GM12878 (cell line): ENCODE results near the gene SPARC. TPM values are rescaled to one million over a fixed set of nuclear protein-coding genes. Genes with fewer than 3 reads are reported as not detected.

ENCODE experiments used
- EGR1 ChIP-seq, 2 experiments: IDR thresholded peaks; 1 replicate in 1 of 2; 2 replicates in 1 of 2; pipeline ENCODE4 v1.6.1; 2011 to 2012; ENCODE audit warnings: low read depth in 2 of 2, low read length in 2 of 2, borderline replicate concordance in 1 of 2, mild to moderate bottlenecking in 1 of 2, moderate library complexity in 1 of 2
- FOS ChIP-seq: IDR thresholded peaks from 3 replicates; pipeline ENCODE4 v1.6.1; 2011; ENCODE audit warnings: borderline replicate concordance; ENCODE audit not compliant: insufficient read length; ENCODE audit errors: extremely low read depth
- HDGF ChIP-seq: fragments of 450-650 bp; IDR thresholded peaks from 2 replicates; pipeline ENCODE4 v1.6.1; 2016; ENCODE audit warnings: antibody characterized with exemption
- JUND ChIP-seq: IDR thresholded peaks from 2 replicates; pipeline ENCODE4 v1.6.1; 2012; ENCODE audit warnings: low read depth, mild to moderate bottlenecking, low read length, improper control_type of control experiment, moderate library complexity
- KAT2A ChIP-seq: conservative IDR thresholded peaks from 2 replicates; pipeline ENCODE4 v1.6.1; 2011; ENCODE audit warnings: low read depth, low read length; ENCODE audit not compliant: control insufficient read depth
- MAX ChIP-seq: IDR thresholded peaks from 2 replicates; pipeline ENCODE4 v1.6.1; 2012; ENCODE audit warnings: low read depth, low read length, improper control_type of control experiment
- NFXL1 ChIP-seq: fragments of 450-650 bp; IDR thresholded peaks from 2 replicates; pipeline ENCODE4 v1.6.1; 2017; ENCODE audit warnings: antibody characterized with exemption, mild to moderate bottlenecking, borderline replicate concordance
- POU2F2 ChIP-seq: IDR thresholded peaks from 3 replicates; pipeline ENCODE4 v1.6.1; 2011; ENCODE audit warnings: low read depth, mild to moderate bottlenecking, low read length, borderline replicate concordance
- RBBP5 ChIP-seq: fragments of 200-600 bp; sonication (generic); conservative IDR thresholded peaks from 2 replicates; pipeline ENCODE4 v1.6.1; 2016
- REST ChIP-seq: IDR thresholded peaks from 2 replicates; pipeline ENCODE4 v1.6.1; 2012; ENCODE audit warnings: mild to moderate bottlenecking, low read depth, low read length
- TAF1 ChIP-seq: IDR thresholded peaks from 2 replicates; pipeline ENCODE4 v1.6.1; 2011; ENCODE audit warnings: mild to moderate bottlenecking, low read depth, low read length, borderline replicate concordance
- WRNIP1 ChIP-seq: IDR thresholded peaks from 2 replicates; pipeline ENCODE4 v1.6.1; 2011; ENCODE audit warnings: low read depth, low read length, improper control_type of control experiment, borderline replicate concordance
- ZBED1 ChIP-seq: IDR thresholded peaks from 2 replicates; pipeline ENCODE4 v1.6.1; 2016; ENCODE audit warnings: borderline replicate concordance
- ZBTB33 ChIP-seq: fragments of 450-650 bp; IDR thresholded peaks from 2 replicates; pipeline ENCODE4 v1.6.1; 2017; ENCODE audit warnings: mild to moderate bottlenecking
- polyA plus RNA-seq, 11 experiments: library from polyadenylated mRNA; depleted of rRNA in 4 of 11; unstranded in 6 of 11; stranded (reverse) in 5 of 11; fragments of >200 nt; fragmentation: Nextera tagmentation in 4 of 11; fragmentation: Illumina TruSeq in 1 of 11; extraction: Ambion mirVana in 4 of 11; extraction: Trizol in 1 of 11; gene quantifications; 1 replicate in 1 of 11; 2 replicates in 10 of 11; pipeline versions ENCODE4 v1.2.1 to v1.2.3, GENCODE V29; 2011 to 2016; ENCODE audit warnings: inconsistent platforms in 2 of 11, missing spikeins in 2 of 11, low read depth in 1 of 11
- total RNA-seq, 4 experiments: library from RNA; depleted of rRNA in 3 of 4; stranded (reverse); fragments of >200 nt in 3 of 4; fragmentation: Illumina TruSeq in 1 of 4; extraction: Trizol in 1 of 4; gene quantifications; 2 replicates each; pipeline versions ENCODE4 v1.2.1 to v1.2.3, GENCODE V29; 2013 to 2021
- TF ChIP-seq, protein P1 (sequence below): fragments of 450-650 bp; formaldehyde crosslinking; IDR thresholded peaks from 2 replicates; pipeline ENCODE4 v1.4.0; 2020; ENCODE audit warnings: mild to moderate bottlenecking, moderate library complexity
- TF ChIP-seq, protein P2 (sequence below): fragments of 150-350 bp; IDR thresholded peaks from 2 replicates; pipeline ENCODE4 v1.6.1; 2016; ENCODE audit warnings: low read depth, low read length

The SPARC gene
- total and polyA plus RNA-seq, 10 of the 15 experiments (the other 5 are each of a cell fraction or from before 2014, with no cell fraction given): 29.6 to 154 (median 57.0) TPM

DNA sequence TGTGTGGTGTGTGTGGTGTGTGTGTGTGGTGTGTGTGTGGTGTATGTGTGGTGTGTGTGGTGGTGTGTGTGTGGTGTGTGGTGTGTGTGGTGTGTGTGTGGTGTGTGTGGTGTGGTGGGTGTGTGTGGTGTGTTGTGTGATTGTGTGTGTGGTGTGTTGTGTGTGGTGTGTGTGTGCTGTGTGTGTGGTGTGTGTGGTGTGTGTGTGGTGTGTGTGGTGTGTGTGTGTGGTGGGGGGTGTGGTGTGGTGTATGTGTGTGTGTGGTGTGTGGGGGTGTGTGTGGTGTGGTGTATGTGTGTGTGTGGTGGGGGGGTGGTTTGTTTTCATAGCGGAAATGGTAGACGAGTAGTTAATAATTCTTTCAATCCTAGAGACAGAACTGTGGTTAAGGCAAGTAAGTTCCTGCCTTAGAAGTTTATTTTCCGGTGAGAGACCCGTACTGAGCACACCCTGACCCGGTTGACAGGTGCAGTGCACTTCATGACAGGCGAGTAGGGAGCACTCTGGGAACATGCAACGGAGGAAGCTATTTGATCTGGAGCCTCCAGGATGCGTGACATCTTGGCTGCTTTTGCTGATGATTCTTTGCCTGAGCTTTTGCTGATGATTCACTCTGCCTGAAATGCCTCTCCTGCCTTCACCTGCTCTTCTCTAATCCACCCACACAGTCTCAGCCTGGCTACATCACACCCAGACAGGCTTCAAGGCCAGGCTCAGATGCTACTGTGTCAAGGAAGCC, 73.9 kb downstream of the SPARC start (continued):
- TF ChIP-seq, protein P1, sequence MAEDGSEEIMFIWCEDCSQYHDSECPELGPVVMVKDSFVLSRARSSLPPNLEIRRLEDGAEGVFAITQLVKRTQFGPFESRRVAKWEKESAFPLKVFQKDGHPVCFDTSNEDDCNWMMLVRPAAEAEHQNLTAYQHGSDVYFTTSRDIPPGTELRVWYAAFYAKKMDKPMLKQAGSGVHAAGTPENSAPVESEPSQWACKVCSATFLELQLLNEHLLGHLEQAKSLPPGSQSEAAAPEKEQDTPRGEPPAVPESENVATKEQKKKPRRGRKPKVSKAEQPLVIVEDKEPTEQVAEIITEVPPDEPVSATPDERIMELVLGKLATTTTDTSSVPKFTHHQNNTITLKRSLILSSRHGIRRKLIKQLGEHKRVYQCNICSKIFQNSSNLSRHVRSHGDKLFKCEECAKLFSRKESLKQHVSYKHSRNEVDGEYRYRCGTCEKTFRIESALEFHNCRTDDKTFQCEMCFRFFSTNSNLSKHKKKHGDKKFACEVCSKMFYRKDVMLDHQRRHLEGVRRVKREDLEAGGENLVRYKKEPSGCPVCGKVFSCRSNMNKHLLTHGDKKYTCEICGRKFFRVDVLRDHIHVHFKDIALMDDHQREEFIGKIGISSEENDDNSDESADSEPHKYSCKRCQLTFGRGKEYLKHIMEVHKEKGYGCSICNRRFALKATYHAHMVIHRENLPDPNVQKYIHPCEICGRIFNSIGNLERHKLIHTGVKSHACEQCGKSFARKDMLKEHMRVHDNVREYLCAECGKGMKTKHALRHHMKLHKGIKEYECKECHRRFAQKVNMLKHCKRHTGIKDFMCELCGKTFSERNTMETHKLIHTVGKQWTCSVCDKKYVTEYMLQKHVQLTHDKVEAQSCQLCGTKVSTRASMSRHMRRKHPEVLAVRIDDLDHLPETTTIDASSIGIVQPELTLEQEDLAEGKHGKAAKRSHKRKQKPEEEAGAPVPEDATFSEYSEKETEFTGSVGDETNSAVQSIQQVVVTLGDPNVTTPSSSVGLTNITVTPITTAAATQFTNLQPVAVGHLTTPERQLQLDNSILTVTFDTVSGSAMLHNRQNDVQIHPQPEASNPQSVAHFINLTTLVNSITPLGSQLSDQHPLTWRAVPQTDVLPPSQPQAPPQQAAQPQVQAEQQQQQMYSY (CRISPR knock-in tag): no peak
- no peak for TF ChIP-seq REST
- no peak for TF ChIP-seq WRNIP1
- TF ChIP-seq EGR1 (IDR thresholded peaks at IDR 0.05; ENCODE audit: borderline replicate concordance in 1 of 2, low read depth in 2 of 2, low read length in 2 of 2): peak in 1 of 2 experiments; percentile 78; a peak in 2 of 3 replicates
- TF ChIP-seq, protein P2, sequence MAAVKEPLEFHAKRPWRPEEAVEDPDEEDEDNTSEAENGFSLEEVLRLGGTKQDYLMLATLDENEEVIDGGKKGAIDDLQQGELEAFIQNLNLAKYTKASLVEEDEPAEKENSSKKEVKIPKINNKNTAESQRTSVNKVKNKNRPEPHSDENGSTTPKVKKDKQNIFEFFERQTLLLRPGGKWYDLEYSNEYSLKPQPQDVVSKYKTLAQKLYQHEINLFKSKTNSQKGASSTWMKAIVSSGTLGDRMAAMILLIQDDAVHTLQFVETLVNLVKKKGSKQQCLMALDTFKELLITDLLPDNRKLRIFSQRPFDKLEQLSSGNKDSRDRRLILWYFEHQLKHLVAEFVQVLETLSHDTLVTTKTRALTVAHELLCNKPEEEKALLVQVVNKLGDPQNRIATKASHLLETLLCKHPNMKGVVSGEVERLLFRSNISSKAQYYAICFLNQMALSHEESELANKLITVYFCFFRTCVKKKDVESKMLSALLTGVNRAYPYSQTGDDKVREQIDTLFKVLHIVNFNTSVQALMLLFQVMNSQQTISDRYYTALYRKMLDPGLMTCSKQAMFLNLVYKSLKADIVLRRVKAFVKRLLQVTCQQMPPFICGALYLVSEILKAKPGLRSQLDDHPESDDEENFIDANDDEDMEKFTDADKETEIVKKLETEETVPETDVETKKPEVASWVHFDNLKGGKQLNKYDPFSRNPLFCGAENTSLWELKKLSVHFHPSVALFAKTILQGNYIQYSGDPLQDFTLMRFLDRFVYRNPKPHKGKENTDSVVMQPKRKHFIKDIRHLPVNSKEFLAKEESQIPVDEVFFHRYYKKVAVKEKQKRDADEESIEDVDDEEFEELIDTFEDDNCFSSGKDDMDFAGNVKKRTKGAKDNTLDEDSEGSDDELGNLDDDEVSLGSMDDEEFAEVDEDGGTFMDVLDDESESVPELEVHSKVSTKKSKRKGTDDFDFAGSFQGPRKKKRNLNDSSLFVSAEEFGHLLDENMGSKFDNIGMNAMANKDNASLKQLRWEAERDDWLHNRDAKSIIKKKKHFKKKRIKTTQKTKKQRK: no peak
- TF ChIP-seq KAT2A: no peak
- TF ChIP-seq JUND: no peak
- TF ChIP-seq TAF1: no peak
- TF ChIP-seq NFXL1: no peak
- no peak for TF ChIP-seq FOS
- TF ChIP-seq ZBED1: peak; percentile 49; the same call in 1 of the 2 replicates
- no peak for TF ChIP-seq RBBP5
- peak; percentile 55; the same call in 1 of the 3 replicates for TF ChIP-seq POU2F2
- no peak for TF ChIP-seq ZBTB33
- peak; percentile 95 for TF ChIP-seq HDGF
- no peak for TF ChIP-seq MAX
